Measurements from ENCODE around the gene RAB10. TPM values are rescaled to one million over a fixed set of nuclear protein-coding genes. Genes with fewer than 3 reads are reported as not detected.

The RAB10 gene
- total and polyA plus RNA-seq, 2 of the 13 experiments (the other 11 are each of a cell fraction or from before 2014, with no cell fraction given): 48.2 to 120 TPM

GRCh38 chr2:26033818-26034636 is at the start of gene RAB10 (continued):
- TF ChIP-seq ESRRA (CRISPR knock-in tag; IDR thresholded peaks at IDR 0.05; ENCODE audit: low read depth): peak; percentile 67
- peak; percentile 86 for TF ChIP-seq HOXA3 (CRISPR knock-in tag; IDR thresholded peaks at IDR 0.05)
- TF ChIP-seq MATR3 (CRISPR knock-in tag; IDR thresholded peaks at IDR 0.05): no peak
- peak; percentile 62 for TF ChIP-seq ZNF18 (CRISPR knock-in tag; IDR thresholded peaks at IDR 0.05; ENCODE audit: insufficient replicate concordance)
- peak; percentile 96 for TF ChIP-seq HIVEP1 (CRISPR knock-in tag; IDR thresholded peaks at IDR 0.05)
- TF ChIP-seq ZNF546 (CRISPR knock-in tag; conservative IDR thresholded peaks at IDR 0.05): peak; percentile 86
- peak; percentile 96 for TF ChIP-seq ZNF800 (CRISPR knock-in tag; IDR thresholded peaks at IDR 0.05)
- peak; percentile 77; the same call in 1 of the 2 replicates for TF ChIP-seq SP5 (CRISPR knock-in tag; IDR thresholded peaks at IDR 0.05; ENCODE audit: borderline replicate concordance, low read depth)
- TF ChIP-seq MED8 (CRISPR knock-in tag; IDR thresholded peaks at IDR 0.05; ENCODE audit: insufficient replicate concordance): peak; percentile 84
- peak; percentile 94; the same call in 1 of the 2 replicates for TF ChIP-seq NFAT5 (CRISPR knock-in tag; IDR thresholded peaks at IDR 0.05)
- TF ChIP-seq POLR2A (IDR thresholded peaks at IDR 0.05; ENCODE audit: insufficient read depth in 1 of 2, low read depth in 2 of 2, low read length in 2 of 2): peak; percentile 96 to 98
- TF ChIP-seq ZNF557 (CRISPR knock-in tag; IDR thresholded peaks at IDR 0.05): no peak
- TF ChIP-seq HCFC1 (IDR thresholded peaks at IDR 0.05; ENCODE audit: low read depth, low read length): no peak
- peak; percentile 64 for TF ChIP-seq ARNTL (CRISPR knock-in tag; IDR thresholded peaks at IDR 0.05)
- no peak for TF ChIP-seq ZNF567 (CRISPR knock-in tag; IDR thresholded peaks at IDR 0.05; ENCODE audit: borderline replicate concordance)
- TF ChIP-seq SRSF4 (IDR thresholded peaks at IDR 0.05; ENCODE audit: low read depth, low read length, poor library complexity, severe bottlenecking): no peak

All from HepG2 (cell line).